Measurements from ENCODE around the gene SUPT6H. TPM values are rescaled to one million over a fixed set of nuclear protein-coding genes. Genes with fewer than 3 reads are reported as not detected.
A peak's percentile ranks its signal among the peaks of the same experiment; 100 is the strongest.

The SUPT6H gene
- total RNA-seq, 1 experiment from 2014 or later, result 61.3 TPM

GRCh38 chr17:28704219-28704858 lies 42.3 kb downstream of the SUPT6H start:
- ATAC-seq (no peak), DNase-seq (ENCODE audit: low spot score) (no peak)
- CTCF ChIA-PET, result interaction anchor here (0.6 to 1.5 kb wide), 4 partner anchors 15 to 60 kb away, joined by 3 to 6 read pairs (median 4); partner anchors contain the start of genes BLTP2 and RPL23A
- Mint-ChIP-seq H3K4me1 (peaks cover 29% of the 10 kb centered on the region), H3K27ac (peak overlapping the region; percentile 32), H3K36me3 (peaks cover 39% of the 10 kb centered on the region), H3K4me3 (no peak overlapping the region), H3K9me3 (no peaks in the 10 kb centered on the region), H3K27me3 (ENCODE audit: low read depth) (no peaks in the 10 kb centered on the region)
- POLR2A ChIA-PET, result interaction anchor here (0.8 to 1.3 kb wide), 6 partner anchors 15 to 127 kb away, joined by 3 to 5 read pairs (median 4); partner anchors contain the start of genes ALDOC, BLTP2, NEK8 and RPL23A
- TF ChIP-seq, protein P1, sequence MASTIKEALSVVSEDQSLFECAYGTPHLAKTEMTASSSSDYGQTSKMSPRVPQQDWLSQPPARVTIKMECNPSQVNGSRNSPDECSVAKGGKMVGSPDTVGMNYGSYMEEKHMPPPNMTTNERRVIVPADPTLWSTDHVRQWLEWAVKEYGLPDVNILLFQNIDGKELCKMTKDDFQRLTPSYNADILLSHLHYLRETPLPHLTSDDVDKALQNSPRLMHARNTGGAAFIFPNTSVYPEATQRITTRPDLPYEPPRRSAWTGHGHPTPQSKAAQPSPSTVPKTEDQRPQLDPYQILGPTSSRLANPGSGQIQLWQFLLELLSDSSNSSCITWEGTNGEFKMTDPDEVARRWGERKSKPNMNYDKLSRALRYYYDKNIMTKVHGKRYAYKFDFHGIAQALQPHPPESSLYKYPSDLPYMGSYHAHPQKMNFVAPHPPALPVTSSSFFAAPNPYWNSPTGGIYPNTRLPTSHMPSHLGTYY (CRISPR knock-in tag; IDR thresholded peaks at IDR 0.05), result no peak
- TF ChIP-seq, protein P2, sequence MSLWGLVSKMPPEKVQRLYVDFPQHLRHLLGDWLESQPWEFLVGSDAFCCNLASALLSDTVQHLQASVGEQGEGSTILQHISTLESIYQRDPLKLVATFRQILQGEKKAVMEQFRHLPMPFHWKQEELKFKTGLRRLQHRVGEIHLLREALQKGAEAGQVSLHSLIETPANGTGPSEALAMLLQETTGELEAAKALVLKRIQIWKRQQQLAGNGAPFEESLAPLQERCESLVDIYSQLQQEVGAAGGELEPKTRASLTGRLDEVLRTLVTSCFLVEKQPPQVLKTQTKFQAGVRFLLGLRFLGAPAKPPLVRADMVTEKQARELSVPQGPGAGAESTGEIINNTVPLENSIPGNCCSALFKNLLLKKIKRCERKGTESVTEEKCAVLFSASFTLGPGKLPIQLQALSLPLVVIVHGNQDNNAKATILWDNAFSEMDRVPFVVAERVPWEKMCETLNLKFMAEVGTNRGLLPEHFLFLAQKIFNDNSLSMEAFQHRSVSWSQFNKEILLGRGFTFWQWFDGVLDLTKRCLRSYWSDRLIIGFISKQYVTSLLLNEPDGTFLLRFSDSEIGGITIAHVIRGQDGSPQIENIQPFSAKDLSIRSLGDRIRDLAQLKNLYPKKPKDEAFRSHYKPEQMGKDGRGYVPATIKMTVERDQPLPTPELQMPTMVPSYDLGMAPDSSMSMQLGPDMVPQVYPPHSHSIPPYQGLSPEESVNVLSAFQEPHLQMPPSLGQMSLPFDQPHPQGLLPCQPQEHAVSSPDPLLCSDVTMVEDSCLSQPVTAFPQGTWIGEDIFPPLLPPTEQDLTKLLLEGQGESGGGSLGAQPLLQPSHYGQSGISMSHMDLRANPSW (CRISPR knock-in tag; conservative IDR thresholded peaks at IDR 0.05; ENCODE audit: low read depth), result no peak
- TF ChIP-seq TEAD4 (CRISPR knock-in tag; IDR thresholded peaks at IDR 0.05) (no peak), ZNF138 (CRISPR knock-in tag; conservative IDR thresholded peaks at IDR 0.05) (no peak), TCF7 (CRISPR knock-in tag; IDR thresholded peaks at IDR 0.05; ENCODE audit: low read depth) (no peak), ZNF317 (CRISPR knock-in tag; IDR thresholded peaks at IDR 0.05; ENCODE audit: borderline replicate concordance, low read depth) (no peak), MXD4 (CRISPR knock-in tag; IDR thresholded peaks at IDR 0.05; ENCODE audit: borderline replicate concordance) (no peak), USF1 (CRISPR knock-in tag; IDR thresholded peaks at IDR 0.05) (no peak), SMAD4 (CRISPR knock-in tag; IDR thresholded peaks at IDR 0.05) (no peak), ZNF671 (CRISPR knock-in tag; IDR thresholded peaks at IDR 0.05) (no peak), HMGA2 (CRISPR knock-in tag; IDR thresholded peaks at IDR 0.05) (no peak)
- TF ChIP-seq, protein P3, sequence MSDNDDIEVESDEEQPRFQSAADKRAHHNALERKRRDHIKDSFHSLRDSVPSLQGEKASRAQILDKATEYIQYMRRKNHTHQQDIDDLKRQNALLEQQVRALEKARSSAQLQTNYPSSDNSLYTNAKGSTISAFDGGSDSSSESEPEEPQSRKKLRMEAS (CRISPR knock-in tag; IDR thresholded peaks at IDR 0.05), result no peak
- TF ChIP-seq, protein P4, sequence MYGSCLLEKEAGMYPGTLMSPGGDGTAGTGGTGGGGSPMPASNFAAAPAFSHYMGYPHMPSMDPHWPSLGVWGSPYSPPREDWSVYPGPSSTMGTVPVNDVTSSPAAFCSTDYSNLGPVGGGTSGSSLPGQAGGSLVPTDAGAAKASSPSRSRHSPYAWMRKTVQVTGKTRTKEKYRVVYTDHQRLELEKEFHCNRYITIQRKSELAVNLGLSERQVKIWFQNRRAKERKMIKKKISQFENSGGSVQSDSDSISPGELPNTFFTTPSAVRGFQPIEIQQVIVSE (CRISPR knock-in tag; IDR thresholded peaks at IDR 0.05; ENCODE audit: borderline replicate concordance), result no peak

- ATAC-seq, result no peak
These were observed 43.2 kb downstream of the SUPT6H start for GRCh38 chr17:28705074-28705659.

More at GRCh38 chr17:28705074-28705659, 43.2 kb downstream of the SUPT6H start:
- POLR2A ChIA-PET, result interaction anchor here (0.8 to 1.3 kb wide), 5 partner anchors 14 to 128 kb away, joined by 3 to 5 read pairs (median 3); partner anchors contain the start of genes ALDOC, BLTP2, NEK8 and RPL23A
- Mint-ChIP-seq H3K27me3 (ENCODE audit: low read depth) (no peaks in the 10 kb centered on the region), H3K36me3 (peaks cover 31% of the 10 kb centered on the region), H3K4me3 (no peak overlapping the region), H3K9me3 (no peaks in the 10 kb centered on the region), H3K27ac (peak overlapping the region; percentile 79), H3K4me1 (peaks cover 29% of the 10 kb centered on the region)
- TF ChIP-seq, protein P1 (CRISPR knock-in tag; IDR thresholded peaks at IDR 0.05), result no peak
- TF ChIP-seq ZNF423 (CRISPR knock-in tag; IDR thresholded peaks at IDR 0.05), result peak; percentile 50; the same call in 1 of the 2 replicates
- no peak for DNase-seq (ENCODE audit: low spot score)
- CTCF ChIA-PET, result interaction anchor here (0.5 to 1.5 kb wide), 2 partner anchors 22 to 61 kb away, joined by 3 to 6 read pairs; partner anchors contain the start of gene BLTP2
